ENCODE data around the gene CGRRF1.

The CGRRF1 gene

DNA sequence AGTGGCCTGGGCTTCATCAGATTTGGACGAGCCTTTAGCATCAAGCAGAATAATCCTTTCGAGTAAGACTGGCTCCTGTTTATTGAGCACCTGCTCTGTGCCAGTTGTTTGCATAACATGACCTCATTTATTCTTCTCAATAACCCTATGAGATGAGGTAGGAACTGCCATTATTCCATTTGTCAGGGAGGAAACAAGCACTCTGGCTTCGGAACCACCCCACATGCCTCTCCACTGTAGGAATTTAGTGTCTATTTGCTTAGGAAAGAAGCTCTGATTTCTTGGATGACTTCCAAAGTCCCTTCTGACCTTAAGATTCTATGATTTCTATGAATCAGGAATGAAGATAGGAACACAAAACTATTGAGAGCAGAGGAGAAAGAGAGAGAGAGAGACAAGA is 68.3 kb downstream of the CGRRF1 start:
- DNase-seq (ENCODE audit: low read depth): no peak

DNA sequence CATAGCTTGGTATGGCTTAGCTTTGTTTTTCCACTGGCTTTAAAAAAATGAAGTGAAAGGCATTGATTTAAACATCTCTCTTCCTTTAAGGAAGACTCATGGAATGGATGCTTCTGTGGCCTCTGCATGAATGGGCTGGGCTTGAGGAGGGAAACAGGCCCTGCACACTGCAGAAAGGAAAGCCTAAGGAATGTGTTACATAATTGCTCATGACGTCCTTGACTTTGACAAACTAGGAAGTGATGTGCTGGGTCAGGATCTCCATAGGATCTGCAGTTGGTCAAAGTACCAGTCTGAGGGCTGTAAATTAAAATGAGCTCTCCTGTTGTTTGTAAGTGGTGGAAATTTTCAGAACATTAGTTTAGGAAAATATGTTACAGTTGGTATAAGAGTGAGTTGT is 69.9 kb downstream of the CGRRF1 start:
- no peak for DNase-seq (ENCODE audit: low read depth)

DNA sequence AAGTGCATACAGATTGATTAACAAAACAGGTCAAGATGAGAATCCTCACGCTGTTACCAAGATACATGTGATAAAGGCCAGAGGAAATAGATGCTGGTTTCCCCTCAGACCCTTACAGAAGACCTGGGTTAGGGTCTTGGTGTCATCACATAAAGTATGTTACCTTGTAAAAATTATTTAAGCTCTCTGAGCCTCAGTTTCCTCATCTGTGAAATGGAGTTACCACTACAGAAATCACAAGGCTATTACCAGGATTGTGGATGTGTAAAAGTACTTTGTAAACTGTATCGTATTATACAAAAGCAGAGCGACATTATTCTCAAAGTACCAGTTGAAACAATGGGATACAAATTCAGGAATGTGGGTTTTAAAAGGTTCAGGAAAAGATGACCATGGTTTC is 71.2 kb downstream of the CGRRF1 start:
- no peak for DNase-seq (ENCODE audit: low read depth)

DNA sequence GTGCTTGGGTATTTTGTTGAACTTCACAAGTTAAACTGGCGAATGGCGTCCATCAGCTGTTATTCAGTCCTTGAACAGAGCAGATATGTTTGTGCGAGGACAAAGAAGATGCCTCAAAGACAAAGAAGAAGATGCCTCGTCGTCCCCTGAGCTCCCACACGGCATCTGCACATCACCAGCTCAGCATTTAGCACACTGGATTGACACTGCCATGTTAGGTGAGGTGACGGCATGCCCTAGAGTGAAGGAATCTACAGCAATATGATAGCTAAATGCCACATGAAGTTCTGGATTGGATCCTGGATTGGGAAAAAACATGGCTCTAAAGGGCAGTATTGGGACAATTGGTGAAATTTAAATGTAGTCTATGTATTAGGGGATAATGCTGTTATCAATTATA is 72.6 kb downstream of the CGRRF1 start:
- DNase-seq (ENCODE audit: low read depth): no peak

DNA sequence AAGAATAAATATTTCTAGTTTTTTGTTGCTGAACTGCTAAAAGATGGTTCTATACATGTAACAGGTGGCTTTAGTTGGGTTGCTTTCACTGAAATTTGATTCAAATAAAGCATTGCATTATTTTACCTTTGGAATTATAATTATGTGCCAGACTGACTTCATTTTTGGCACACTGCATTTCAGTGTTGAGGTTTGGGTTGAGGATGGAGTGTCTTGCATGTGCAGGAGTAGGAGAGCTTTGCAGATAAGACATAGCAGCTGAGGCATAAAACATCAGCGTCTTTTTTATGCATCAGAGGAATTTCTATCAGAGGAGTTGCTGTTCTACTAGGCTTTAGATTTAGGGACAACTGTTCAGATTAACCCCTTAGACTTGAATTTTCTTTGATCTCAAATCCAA is 74.4 kb downstream of the CGRRF1 start:
- DNase-seq (ENCODE audit: low read depth): no peak

DNA sequence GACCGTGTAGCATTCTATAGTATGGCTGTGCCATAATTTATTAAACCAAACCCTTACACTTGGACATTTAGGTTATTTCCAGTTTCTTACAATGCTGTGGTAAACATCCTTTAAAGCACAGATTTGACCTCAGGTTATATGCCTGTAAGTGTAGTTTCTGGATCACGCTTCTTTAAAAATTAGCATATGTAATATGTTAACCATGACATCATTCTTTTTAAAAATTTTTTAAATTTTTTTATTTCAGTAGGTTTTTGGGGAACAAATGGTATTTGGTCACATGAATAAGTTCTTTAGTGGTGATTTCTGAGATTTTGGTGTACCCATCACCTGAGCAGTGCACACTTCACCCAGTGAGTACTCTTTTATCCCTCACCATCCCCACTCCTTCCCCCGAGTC is 75.5 kb downstream of the CGRRF1 start:
- no peak for DNase-seq (ENCODE audit: low read depth)

Data from stimulated activated CD8-positive, alpha-beta memory T cell treated with anti-CD3 and anti-CD28 coated beads, Interleukin-12 subunit alpha, Interleukin-12 subunit beta, amount 100 ng/mL, for 1 hour (primary cell).